HG03045 (cell line): ENCODE measurements around the gene COQ2.

ENCODE experiments used
- ATAC-seq: cut with Tn5 transposase; IDR thresholded peaks from one replicate; pipeline ENCODE4 v1.9.1; 2021; ENCODE audit warnings: mild to moderate bottlenecking, moderate library complexity; ENCODE audit not compliant: unreplicated experiment

The COQ2 gene

GRCh38 chr4:83219344-83220331, 65.0 kb downstream of the COQ2 start:
- ATAC-seq: peak; percentile 39

- ATAC-seq: peak; percentile 71
Observed at GRCh38 chr4:83217721-83218522, 66.7 kb downstream of the COQ2 start.

- ATAC-seq: no peak
Observed at GRCh38 chr4:83216959-83217683, 67.5 kb downstream of the COQ2 start.

GRCh38 chr4:83214079-83214478, 70.5 kb downstream of the COQ2 start:
- ATAC-seq: no peak
